Left renal cortex interstitium (tissue), 4 donors: Measurements from ENCODE around the gene JSRP1. TPM values are rescaled to one million over a fixed set of nuclear protein-coding genes. Genes with fewer than 3 reads are reported as not detected.
A peak's percentile ranks its signal among the peaks of the same experiment; 100 is the strongest.

Experiments used
- DNase-seq, 4 donors: peaks; one replicate each; pipeline ENCODE4 v3.0.0-alpha.2; 2013; ENCODE audit warnings: low read depth in 4 of 4, low spot score in 2 of 4, missing footprints in 1 of 4
- polyA plus RNA-seq, 4 donors: library from polyadenylated mRNA; unstranded; fragments of 120-200 nt; gene quantifications; one replicate each; pipeline ENCODE4 v1.2.1, GENCODE V29; 2013; ENCODE audit not compliant: insufficient read length in 4 of 4

The JSRP1 gene
- polyA plus RNA-seq, 4 donors: 0.23 to 0.94 (median 0.74) TPM

GRCh38 chr19:2248136-2249009 lies 7.8 kb downstream of the JSRP1 start:
- no peak for DNase-seq

DNA sequence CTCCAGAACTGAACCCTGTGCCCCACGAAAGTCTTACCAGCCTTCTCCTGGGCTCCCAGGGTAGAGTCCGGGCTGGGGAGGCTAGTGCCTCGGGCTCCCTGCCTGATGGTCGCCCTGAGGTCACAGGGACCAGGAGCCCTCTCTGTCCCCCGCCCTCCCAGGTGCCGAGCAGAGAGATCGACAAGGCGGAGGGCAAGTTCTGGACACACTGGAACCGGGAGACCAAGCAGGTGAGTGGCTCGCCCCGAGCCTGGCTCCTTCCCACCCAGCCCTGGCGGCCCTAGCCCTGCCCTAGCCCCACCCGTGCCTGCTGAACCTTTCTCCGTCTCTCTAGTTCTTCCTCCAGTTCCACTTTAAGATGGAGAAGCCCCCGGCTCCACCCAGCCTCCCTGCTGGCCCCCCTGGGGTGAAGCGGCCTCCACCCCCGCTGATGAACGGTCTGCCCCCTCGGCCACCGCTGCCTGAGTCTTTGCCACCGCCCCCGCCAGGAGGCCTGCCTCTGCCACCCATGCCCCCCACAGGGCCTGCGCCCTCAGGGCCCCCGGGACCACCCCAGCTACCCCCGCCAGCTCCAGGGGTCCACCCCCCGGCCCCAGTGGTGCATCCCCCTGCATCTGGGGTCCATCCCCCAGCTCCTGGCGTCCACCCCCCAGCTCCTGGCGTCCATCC lies 8.7 kb downstream of the JSRP1 start:
- no peak for DNase-seq

GRCh38 chr19:2246801-2247361 lies 9.3 kb downstream of the JSRP1 start:
- no peak for DNase-seq

DNA sequence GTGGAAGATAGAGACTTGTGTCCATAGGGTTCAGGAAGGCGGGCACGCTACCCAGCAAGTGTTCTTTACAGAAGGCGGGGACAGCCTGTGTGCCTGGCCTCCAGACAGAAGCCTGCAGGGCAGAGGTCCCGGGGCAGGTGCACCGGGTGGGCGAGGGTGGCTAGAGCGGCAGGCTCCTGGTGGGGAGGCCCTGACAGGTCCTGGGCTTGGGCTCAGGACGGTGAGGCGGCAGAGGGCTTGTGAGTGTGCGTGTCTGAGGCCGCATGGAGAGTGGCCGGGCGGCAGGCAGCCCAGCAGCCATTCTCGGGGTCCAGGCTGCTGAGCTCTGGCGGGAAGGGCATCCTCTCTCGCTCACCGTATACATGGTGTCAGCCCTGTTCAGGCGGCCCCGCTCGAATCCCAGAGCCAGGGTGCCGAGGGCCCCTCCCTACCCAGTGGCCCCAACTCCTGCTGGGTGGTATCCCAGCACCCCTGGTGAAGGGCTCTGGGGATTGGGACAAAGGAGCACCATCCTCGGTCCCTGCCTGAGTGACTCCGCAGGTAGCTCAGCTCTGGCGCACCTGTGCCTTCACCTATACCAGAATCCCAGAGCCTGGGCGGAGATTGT lies 10.1 kb downstream of the JSRP1 start:
- DNase-seq: no peak

- no peak for DNase-seq
Measured at GRCh38 chr19:2245273-2245672, 10.9 kb downstream of the JSRP1 start.

GRCh38 chr19:2244486-2244885 lies 11.7 kb downstream of the JSRP1 start:
- DNase-seq: no peak

- DNase-seq: no peak
Measured at GRCh38 chr19:2244125-2244411, 12.1 kb downstream of the JSRP1 start.

DNA sequence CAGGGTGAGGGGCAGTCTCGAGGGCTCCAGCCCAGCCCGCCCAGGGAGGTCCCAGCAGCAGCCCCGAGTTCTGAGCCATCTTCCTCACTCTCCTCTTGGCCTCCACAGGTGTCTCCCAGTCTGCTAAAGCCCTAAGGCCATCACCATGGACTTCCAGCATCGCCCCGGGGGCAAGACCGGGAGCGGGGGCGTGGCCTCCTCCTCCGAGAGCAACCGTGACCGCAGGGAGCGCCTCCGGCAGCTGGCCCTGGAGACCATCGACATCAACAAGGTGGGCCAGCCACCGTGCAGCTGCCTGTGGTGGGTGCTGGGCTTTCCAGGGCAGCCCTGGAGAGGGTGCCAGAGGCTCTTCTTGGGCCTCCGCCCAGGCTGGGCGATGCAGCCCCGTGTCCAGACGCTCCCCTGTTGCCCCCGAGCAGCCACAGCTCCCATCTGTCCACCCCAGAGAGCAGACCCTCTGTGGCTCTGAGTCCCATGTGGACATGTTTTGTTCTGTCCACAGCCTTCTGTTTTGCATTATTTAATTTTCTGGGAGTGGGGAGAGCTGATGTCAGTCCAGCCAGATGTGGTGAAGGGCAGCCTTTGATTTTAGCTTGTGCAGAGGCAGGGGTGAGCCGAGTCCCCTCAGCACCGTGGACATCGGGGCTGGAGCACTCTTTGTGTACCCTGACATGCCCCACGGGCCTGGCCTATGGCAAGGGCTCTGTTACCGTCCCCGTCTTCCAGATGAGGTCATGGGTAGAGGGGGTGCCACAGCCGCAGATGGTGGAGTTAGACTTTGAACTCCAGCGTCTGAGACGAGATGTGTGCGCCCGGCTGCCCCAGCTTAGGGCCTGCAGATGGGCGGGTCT lies 12.7 kb downstream of the JSRP1 start:
- DNase-seq: no peak

DNA sequence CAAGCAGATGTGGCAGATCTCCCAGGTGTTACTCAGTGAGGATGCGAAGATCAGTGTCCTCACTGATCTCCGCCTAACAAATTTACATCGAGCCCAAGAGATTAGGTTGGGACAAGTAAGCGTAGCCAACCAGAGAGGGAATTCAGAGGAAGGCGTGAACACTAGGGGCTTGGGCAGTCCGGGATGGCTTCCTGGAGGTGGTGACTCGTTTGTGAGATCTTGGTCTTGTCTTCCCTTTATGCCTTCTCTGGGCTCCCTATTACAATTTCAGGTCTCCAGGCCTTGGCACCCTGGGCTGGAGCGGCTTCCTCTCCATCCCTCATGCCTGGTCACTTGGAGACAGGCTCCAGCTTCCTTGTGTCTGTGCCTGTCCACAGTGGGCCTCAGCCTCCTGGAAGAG lies 13.4 kb downstream of the JSRP1 start:
- no peak for DNase-seq

DNA sequence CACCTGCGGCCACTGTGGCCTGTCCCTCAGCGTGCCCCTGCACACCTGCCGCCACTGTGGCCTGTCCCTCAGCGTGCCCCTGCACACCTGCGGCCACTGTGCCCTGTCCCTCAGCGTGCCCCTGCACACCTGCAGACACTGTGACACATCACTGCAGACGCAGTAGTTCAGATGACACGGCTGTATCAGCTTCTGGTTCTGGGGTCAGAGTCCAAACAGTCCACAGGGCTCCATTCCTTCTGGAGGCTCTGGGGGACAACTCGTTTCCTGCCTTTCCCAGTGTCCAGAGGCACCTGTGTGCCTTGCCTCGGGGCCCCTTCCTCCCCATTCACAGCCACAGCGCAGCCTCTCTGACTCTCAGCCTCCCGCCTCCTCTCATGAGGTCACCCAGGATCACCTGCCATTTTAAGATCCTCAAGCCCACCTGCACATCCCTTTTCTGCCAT lies 14.1 kb downstream of the JSRP1 start:
- no peak for DNase-seq

GRCh38 chr19:2240881-2241760 lies 15.1 kb downstream of the JSRP1 start:
- DNase-seq: no peak

- no peak for DNase-seq
Measured at GRCh38 chr19:2239771-2240770, 16.1 kb downstream of the JSRP1 start.

DNA sequence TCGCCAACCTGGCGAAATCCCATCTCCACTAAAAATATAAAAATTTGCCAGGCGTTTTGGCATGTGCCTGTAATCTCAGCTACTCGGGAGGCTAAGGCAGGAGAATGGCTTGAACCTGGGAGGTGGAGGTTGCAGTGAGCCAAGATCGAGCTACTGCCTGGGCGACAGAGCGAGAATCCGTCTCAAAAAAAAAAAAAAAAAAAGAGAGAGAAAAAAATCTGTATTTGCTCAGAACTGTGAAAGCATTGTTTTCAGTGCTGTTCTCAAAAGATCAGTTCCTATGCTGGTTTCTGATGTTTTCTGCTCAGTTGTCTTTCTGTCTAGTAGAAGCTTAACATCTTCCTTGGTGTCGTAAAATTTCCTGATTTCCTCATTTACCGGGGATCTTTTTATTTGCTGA lies 17.0 kb downstream of the JSRP1 start:
- no peak for DNase-seq

DNA sequence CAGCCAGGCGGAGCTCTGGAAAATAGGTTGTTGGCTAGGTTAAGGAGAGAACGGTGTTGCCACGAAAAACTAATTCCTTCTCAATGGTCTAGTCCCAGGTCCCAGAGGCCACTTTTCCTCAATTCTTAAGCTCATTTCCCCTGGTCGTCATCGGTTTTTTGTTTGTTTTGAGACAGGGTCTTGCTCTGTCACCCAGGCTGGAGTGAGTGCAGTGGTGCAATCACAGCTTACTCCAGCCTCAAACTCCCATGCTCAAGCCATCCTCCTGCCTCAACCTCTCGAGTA lies 18.4 kb downstream of the JSRP1 start:
- DNase-seq: no peak

- no peak for DNase-seq
Measured at GRCh38 chr19:2237051-2237868, 19.0 kb downstream of the JSRP1 start.

GRCh38 chr19:2236314-2237050 lies 19.7 kb downstream of the JSRP1 start, which contains the start of the genes PLEKHJ1 and SF3A2:
TSS of gene PLEKHJ1 (minus strand) at chr19:2236329. CDS start at chr19:2236248, 81 bp downstream.
TSS of gene SF3A2 (plus strand) at chr19:2236824. CDS start at chr19:2243419, 6,595 bp downstream.
- peak; percentile 94 to 99 (median 96) for DNase-seq

DNA sequence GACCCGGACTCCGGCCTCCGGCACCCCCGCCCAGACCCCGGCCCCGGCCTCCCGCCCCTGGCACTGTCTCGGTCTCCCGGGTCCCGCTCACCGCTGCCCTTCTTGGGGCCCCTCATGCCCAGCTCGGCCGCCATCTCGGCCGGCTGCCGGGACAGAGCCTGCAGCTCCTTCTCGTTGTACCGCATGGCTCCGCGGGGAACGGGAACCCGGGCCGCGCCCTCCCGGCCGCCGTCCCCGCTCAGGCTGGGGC lies 20.2 kb downstream of the JSRP1 start:
- DNase-seq: no peak
